Measurements from ENCODE around the gene TEX22. TPM values are rescaled to one million over a fixed set of nuclear protein-coding genes. Genes with fewer than 3 reads are reported as not detected.

The TEX22 gene
- total RNA-seq, 1 experiment from 2014 or later: 0.41 TPM

- in situ Hi-C loops (cut with HindIII; ENCODE audit: low sequenced_read_pairs): no loop called here
- DNase-seq (ENCODE audit: low spot score): no peak
These were observed 17.4 kb downstream of the TEX22 start for GRCh38 chr14:105415481-105416428.

DNA sequence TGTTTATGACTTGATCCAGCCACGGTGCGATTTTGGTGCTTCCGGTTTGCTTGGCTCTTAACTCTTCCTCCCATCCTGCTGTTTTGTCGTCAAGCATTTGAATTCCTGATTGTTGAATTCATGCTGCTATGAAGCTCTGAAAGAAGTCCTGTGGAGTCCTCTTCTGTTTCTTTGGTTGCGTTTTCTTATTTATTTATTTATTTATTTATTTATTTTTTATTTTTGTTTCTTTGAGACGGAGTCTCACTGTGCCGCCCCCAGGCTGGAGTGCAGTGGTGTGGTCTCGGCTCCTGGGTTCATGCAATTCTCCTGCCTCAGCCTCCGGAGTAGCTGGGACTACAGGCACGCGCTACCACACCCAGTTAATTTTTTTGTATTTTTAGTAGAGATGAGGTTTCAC is 18.3 kb downstream of the TEX22 start:
- in situ Hi-C loops (cut with HindIII; ENCODE audit: low sequenced_read_pairs): no loop called here
- DNase-seq (ENCODE audit: low spot score): no peak

GRCh38 chr14:105417690-105418121 is 19.4 kb downstream of the TEX22 start:
- no peak for DNase-seq (ENCODE audit: low spot score)
- in situ Hi-C loops (cut with HindIII; ENCODE audit: low sequenced_read_pairs): no loop called here

DNA sequence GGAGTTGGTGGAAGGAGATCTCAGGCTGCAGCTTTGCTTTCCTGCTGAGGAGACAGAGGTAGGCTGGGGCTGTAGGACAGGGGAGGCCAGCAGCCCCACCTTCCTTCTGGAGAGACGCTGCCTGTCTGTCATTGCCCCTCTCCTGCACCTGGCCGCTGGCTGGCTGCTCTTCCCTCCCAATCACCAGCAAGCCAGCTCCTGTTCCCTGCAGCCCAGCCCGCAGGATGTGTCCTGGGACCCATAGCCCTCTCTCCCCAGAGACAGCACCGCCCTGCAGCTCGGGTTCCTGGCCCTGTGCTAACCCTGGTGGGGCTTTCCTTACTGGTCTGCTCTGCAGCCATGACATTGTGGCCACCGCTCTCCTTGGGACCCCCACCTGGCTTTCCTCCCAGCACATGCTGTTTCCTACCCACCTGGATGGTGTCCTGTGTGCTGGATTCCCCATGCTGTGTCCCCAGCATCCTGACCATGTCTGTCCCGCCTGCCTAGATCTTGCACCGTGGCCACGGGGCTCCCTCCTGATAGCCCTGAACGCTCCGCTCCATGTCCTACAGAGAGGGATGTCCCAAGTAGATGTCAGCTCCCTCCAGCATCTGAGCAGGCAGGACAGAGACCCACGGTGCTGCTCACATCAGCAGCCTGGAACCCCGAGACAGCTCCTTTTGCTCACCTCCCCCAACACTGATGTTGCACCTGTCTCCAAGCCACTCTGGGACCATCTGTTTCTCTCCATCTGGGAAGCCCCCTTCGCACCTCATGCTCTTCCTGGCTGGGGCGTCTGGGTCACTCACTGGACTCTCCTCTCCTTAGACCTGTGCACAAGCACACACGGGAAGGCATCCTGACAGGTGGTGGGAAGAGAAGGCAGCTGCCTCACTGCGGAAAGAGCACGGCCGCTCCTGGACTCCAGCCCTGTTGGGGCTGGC is 20.2 kb downstream of the TEX22 start:
- in situ Hi-C loops (cut with HindIII; ENCODE audit: low sequenced_read_pairs): no loop called here
- peak; percentile 50 for DNase-seq (ENCODE audit: low spot score)

DNA sequence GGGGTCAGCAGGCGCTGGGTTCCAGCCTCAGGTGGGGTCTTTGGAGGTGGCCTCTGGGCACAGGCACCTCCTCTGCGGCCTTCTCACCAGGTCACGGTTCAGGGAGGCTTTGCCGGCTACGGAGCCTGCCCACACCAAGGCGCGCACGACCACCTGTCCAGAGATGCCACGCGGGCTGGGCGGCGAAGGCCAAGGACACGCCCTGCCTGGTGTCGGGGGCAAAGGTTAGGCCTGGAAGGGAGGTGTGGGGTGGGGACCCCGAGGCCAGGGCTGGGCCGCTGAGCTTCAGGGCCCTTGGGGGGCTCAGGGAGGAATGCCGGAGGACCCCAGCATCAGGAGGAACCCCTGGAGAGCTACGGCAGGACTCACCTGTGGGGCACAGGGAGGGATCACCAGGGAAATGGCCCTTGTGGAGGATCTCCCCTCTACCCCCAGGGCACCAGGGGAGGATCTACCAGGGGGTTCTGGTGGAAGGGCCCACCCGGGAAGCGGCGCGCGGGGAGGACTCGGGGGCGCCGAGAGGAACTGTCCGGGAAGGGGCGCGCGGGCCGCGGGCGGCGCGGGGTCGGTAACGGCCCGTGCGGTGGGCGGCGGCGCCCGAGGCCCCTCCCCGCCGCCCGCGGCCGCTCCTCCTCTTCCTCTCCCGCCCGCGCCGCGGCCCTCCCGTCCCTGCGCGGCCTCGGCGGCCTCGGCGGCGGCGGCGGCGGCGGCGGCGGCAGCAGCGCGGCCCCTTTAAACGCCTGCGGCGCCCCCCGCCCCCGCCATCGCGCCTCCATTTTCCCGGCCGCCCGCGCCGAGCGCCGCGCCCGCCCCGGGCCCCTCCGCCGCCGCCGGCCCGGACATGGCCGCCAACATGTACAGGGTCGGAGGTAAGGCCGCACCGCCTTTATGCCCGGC is 21.1 kb downstream of the TEX22 start, which contains the start of gene MTA1:
TSS of gene MTA1 (plus strand) at position 633 of the 897 bp plus-strand sequence. CDS start at position 842, 209 bp downstream.
- in situ Hi-C loops (cut with HindIII; ENCODE audit: low sequenced_read_pairs): no loop called here

DNA sequence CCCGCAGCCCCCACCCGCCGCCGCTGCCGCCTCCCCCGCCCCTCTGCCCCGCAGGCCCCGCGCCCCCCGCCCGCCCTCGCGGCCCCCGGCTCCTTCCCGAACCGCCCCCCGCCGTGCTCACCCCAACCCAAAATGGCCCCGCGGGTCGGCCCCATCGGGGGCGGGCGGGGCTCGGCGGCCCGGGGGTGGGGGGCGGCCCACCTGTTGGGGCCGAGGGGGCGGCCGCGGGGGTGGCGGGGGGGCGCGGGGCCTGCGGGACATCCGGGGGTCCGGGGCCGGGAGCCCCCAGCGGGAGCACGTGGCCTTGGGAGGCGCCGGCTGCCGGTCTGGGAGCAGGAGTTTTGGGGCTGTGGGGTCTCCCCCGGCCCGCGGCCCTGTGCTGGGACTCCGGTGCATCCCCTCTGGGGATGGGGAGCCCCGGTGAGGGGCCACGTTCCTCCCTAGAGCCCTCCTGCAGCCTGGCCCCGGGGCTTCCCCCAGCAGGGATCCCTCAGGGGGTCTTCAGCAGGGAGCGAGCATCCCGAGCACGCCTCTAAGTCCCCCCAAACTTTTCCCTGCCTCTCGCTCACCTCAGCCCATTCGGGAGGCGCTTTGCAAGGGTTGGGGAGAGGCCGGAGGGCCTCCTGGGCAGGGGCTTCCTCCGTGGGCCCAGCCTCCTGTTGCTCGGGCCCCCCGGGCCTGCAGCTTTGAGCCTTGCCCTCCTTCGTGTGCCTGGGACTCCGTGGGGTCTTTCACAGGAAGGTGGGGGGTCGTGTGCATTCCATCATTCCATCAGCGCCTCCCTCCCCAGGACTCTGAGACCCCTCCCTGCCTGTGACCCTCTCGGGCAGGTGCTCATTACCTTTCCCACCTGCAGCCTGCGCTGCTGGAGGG is 22.0 kb downstream of the TEX22 start:
- DNase-seq (ENCODE audit: low spot score): no peak
- in situ Hi-C loops (cut with HindIII; ENCODE audit: low sequenced_read_pairs): no loop called here

More for the DNA sequence above, 21.1 kb downstream of the TEX22 start, which contains the start of gene MTA1:
- DNase-seq (ENCODE audit: low spot score): peak; percentile 40

DNA sequence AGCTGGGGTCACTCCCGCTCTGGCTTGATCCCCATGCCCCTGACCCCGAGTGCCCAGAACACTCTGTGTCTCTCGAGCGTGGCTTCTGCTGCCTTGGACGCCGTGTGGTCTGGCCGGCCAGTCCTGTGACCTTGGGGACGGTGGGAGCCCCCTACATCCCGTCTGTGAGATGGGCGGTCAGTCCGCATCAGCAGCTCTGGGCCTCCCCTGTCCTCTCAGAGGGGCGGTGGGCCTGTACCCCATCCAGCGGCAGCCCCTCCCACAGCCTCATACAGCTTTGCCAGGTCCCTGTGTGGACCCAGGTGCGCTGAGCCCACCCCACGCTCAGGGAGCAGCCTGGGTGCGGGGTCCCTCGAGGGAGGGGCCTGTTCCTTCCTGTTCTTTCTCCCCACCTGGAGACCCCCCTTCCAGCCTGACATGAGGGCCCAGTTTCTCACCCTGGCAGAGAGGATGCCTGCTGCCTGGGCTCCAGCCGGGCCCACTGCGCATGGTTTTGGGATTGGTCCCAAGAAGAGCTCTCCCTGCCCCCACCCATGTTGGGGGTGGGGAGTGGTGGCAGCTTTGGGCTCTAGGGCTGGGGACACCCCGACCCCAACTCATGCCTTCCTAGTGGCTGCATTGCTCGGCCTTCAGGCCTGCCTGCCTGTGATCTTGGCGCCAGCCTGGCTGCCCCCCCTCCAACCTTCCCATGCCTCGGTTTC is 22.8 kb downstream of the TEX22 start:
- DNase-seq (ENCODE audit: low spot score): peak; percentile 7
- in situ Hi-C loops (cut with HindIII; ENCODE audit: low sequenced_read_pairs): no loop called here

DNA sequence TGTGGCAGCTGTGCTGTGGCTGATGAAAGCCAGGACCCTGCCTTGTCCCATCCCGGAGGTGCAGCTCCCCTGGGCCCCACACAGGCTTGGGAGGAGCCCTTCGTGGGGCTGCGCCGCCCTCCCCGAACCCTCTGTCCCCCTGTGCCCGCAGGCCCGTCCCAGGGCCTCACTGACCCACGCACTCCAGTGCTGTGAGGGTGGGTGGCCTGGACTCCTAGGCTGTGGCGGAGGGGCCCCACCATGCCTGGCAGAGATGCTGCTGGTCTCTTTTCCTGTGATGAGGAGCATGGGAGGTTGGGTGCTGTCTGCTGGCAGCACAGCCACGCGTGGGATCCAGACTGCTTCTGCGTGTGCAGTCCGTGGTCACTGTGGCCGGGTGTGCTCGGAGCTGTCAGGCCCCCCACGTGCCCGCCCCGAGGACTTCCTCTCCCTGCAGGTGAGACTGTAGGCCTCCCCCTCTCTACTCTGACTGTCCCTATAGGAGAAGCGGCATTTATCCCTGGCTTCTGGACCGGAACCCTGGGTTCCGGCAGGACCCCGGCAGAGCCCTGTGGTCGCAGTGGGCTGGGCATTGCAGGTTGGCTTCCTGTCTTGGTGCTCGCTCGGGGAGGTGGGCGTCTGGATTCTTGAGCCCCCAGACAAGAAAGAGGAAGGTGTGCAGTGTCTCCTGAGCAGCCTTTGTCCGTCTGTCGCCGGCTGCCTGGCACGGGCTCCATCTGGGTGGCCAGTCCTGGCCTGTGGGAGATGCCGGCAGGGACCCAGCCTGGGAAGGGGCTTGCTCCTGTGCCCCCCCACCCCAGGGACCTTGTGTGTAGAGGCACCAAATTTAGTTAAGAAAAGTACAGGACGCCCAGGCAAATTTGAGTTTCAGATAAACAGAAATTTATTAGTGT is 23.6 kb downstream of the TEX22 start:
- DNase-seq (ENCODE audit: low spot score): peak; percentile 19
- in situ Hi-C loops (cut with HindIII; ENCODE audit: low sequenced_read_pairs): no loop called here

- in situ Hi-C loops (cut with HindIII; ENCODE audit: low sequenced_read_pairs): no loop called here
- DNase-seq (ENCODE audit: low spot score): peak; percentile 49
These were observed 24.6 kb downstream of the TEX22 start for GRCh38 chr14:105422695-105423487.

DNA sequence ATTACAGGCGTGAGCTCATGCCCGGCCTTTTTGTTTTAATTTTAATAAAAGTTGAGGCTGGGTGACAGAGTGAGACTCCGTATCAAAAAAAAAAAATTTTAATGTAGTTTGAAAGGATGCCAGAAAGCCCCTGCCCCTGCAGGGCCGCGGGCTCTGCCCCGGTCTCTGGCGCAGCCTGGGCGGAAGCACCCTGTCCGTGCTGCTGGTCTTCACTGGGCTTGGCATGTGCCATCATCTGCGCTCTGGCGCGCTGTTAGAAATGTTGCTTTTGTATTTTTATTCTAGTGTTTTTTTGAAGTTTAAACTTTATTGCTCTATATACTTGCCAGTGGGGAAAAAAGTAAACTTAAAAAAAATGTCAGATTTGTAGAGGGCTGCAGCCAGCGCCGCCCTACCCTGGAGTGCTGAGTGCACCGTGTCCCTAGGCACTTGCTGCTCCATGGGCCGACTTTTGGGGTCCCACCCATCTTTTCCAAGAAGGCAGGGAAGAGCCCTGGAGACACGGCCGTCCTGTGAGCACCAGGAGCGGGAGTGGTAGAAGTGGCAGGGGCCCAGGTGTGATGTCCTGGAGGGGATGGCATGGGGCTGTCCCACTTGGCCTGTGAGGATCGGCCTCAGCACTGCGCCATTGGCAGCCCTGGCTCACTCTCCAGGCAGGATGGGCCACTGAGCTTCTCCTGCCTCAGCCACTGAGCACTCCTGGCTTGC is 25.3 kb downstream of the TEX22 start:
- in situ Hi-C loops (cut with HindIII; ENCODE audit: low sequenced_read_pairs): no loop called here

DNA sequence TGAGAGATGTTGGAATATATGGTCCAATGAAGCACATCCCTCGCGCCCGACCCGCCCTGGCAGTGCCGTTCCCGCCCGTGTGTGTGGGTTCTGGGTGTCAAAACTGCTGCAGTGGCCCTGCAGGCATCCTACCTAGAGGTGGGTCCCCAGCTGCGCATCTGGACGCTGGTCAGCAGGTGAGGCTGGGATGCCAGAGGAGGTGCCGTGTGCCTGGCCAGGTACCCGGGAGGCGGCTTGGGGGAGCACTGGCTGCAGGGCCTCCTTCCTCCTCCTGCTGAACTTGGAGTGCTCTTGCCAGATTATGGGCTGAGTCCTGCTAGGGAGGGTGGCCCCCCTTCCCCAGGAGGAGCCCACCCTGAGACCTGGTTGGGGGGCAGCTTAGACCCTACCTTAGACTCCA is 26.5 kb downstream of the TEX22 start:
- DNase-seq (ENCODE audit: low spot score): no peak
- in situ Hi-C loops (cut with HindIII; ENCODE audit: low sequenced_read_pairs): no loop called here

More for the DNA sequence above, 25.3 kb downstream of the TEX22 start:
- no peak for DNase-seq (ENCODE audit: low spot score)

GRCh38 chr14:105425823-105426247 is 27.5 kb downstream of the TEX22 start:
- in situ Hi-C loops (cut with HindIII; ENCODE audit: low sequenced_read_pairs): no loop called here
- DNase-seq (ENCODE audit: low spot score): no peak

- in situ Hi-C loops (cut with HindIII; ENCODE audit: low sequenced_read_pairs): no loop called here
- DNase-seq (ENCODE audit: low spot score): no peak
These were observed 28.2 kb downstream of the TEX22 start for GRCh38 chr14:105426416-105427130.

- in situ Hi-C loops (cut with HindIII; ENCODE audit: low sequenced_read_pairs): no loop called here
- DNase-seq (ENCODE audit: low spot score): no peak
These were observed 29.1 kb downstream of the TEX22 start for GRCh38 chr14:105427412-105427811.

All from G401 (cell line).